Pancreas (tissue), 10 donors: ENCODE data around the gene SHH. TPM values are rescaled to one million over a fixed set of nuclear protein-coding genes. Genes with fewer than 3 reads are reported as not detected.

Experiments
- ATAC-seq, 4 donors: fragments of 200-7000 bp; cut with Tn5 transposase; one replicate each; pipeline versions ENCODE4 v1.8.0 to v1.9.1; 2020; ENCODE audit warnings: mild to moderate bottlenecking in 4 of 4, moderate library complexity in 4 of 4
- DNase-seq, 6 donors: peaks; one replicate each; pipeline ENCODE4 v3.0.0-alpha.2; 2020
- FAIRE-seq: peaks from 2 replicates; lab custom pipeline; 2012; peaks lifted over from hg19 to GRCh38; lab: Jason Lieb, UNC
- H3K27ac ChIP-seq, 4 donors: fragments of 200-600 bp; sonication (generic); 1 replicate in 3 of 4; 2 replicates in 1 of 4; pipeline versions ENCODE4 v1.5.0 to v1.8.0; 2020
- H3K27me3 ChIP-seq, 4 donors: fragments of 200-600 bp; one replicate each; pipeline ENCODE4 v1.8.0; 2021
- H3K36me3 ChIP-seq, 3 donors: fragments of 200-600 bp; sonication (generic) in 1 of 3; one replicate each; pipeline versions ENCODE4 v1.5.0 to v1.8.0; 2020 to 2021
- H3K4me1 ChIP-seq, 3 donors: fragments of 200-600 bp; one replicate each; pipeline ENCODE4 v1.8.0; 2021
- H3K4me3 ChIP-seq, 4 donors: fragments of 200-600 bp; sonication (generic) in 2 of 4; one replicate each; pipeline versions ENCODE4 v1.5.0 to v1.8.0; 2020 to 2021
- H3K9me3 ChIP-seq, 4 donors: fragments of 200-600 bp; one replicate each; pipeline ENCODE4 v1.8.0; 2021
- CTCF ChIP-seq, 4 donors: fragments of 200-600 bp; sonication (generic) in 3 of 4; IDR thresholded peaks; one replicate each; pipeline versions ENCODE4 v1.5.0 to v1.8.0; 2021; ENCODE audit warnings: antibody characterized with exemption in 4 of 4
- WGBS, 2 donors: extraction: QIAGEN DNeasy Blood & Tissue Kit; methylation state at CpG; one replicate each; pipeline ENCODE4 v1.1.7; 2013; 5-methylcytosine and 5-hydroxymethylcytosine counted together
- intact Hi-C, 3 donors: fragments of 100-400 bp; cut with DNase I; formaldehyde crosslinking; loops; one replicate each; pipeline versions ENCODE4 v1.11.1 to v1.14.2; 2022
- polyA plus RNA-seq, 2 donors: library from polyadenylated mRNA; stranded (reverse); fragments of 200-250 nt; gene quantifications; one replicate each; pipeline ENCODE4 v1.2.3, GENCODE V29; 2013
- total RNA-seq, 6 donors: library from RNA; stranded (reverse); fragmentation: NEBNext Ultra II Directional in 4 of 6; extraction: Animal tissue kit (Norgen Biotek cat#: 25700) in 4 of 6; gene quantifications; one replicate each; pipeline versions ENCODE4 v1.2.1 to v1.2.4, GENCODE V29; 2021 to 2023
- donor health status: healthy with polysubstance abuse.
- donor health status: DM: no; HTN: no; CAD: no; lungs with moderate emphysema.
- donor health status: DM: no; HTN: no; CAD: no.
- donor health status: control.
- donor health status: control.
- donor health status: Bipolar disorder and iron deficiency.
- donor health status: DM: yes; HTN: yes; CAD: no.
- donor health status: DM: no; HTN: no; CAD: no.
- donor health status: DM: no; HTN: no; CAD: no.
- donor health status: DM: yes; HTN: yes; CAD: no.

Gene SHH
- total and polyA plus RNA-seq, 8 donors, result 0.08 to 0.85 (median 0.26) TPM

GRCh38 chr7:155846936-155847335, 34.7 kb upstream of the SHH start:
- 50 to 75% methylated on average over 15 of the region's 15 CpGs for WGBS, 2 donors
- ATAC-seq, result no peak
- TF ChIP-seq CTCF (IDR thresholded peaks at IDR 0.05), result no peak
- no peaks in the 10 kb centered on the region for H3K27me3 ChIP-seq
- intact Hi-C loops, result no loop called here
- no peaks in the 10 kb centered on the region for H3K4me1 ChIP-seq
- H3K9me3 ChIP-seq, result no peaks in the 10 kb centered on the region
- no peak for FAIRE-seq
- no peaks in the 10 kb centered on the region for H3K36me3 ChIP-seq
- no peak overlapping the region for H3K4me3 ChIP-seq
- DNase-seq, result no peak
- H3K27ac ChIP-seq, result no peak overlapping the region

GRCh38 chr7:155846156-155846555, 33.9 kb upstream of the SHH start:
- Histone ChIP-seq H3K27me3 (no peaks in the 10 kb centered on the region), H3K36me3 (no peaks in the 10 kb centered on the region), H3K27ac (no peak overlapping the region), H3K4me3 (no peak overlapping the region), H3K4me1 (no peaks in the 10 kb centered on the region), H3K9me3 (no peaks in the 10 kb centered on the region)
- no peak for DNase-seq
- no peak for TF ChIP-seq CTCF (IDR thresholded peaks at IDR 0.05)
- FAIRE-seq, result no peak
- no peak for ATAC-seq
- WGBS, 2 donors, result 63 to 84% methylated on average over 5 of the region's 5 CpGs
- intact Hi-C loops, result no loop called here

- ATAC-seq, result no peak
- no peak overlapping the region for H3K27ac ChIP-seq
- 78 to 91% methylated on average over 14 of the region's 14 CpGs for WGBS, 2 donors
- DNase-seq, result no peak
- H3K27me3 ChIP-seq, result no peaks in the 10 kb centered on the region
- no peak for TF ChIP-seq CTCF (IDR thresholded peaks at IDR 0.05)
- H3K4me1 ChIP-seq, result no peaks in the 10 kb centered on the region
- H3K9me3 ChIP-seq, result no peaks in the 10 kb centered on the region
- FAIRE-seq, result no peak
- intact Hi-C loops, result no loop called here
- H3K36me3 ChIP-seq, result no peaks in the 10 kb centered on the region
- H3K4me3 ChIP-seq, result no peak overlapping the region
Measured at GRCh38 chr7:155845226-155845625, 33.0 kb upstream of the SHH start.

- Histone ChIP-seq H3K27me3 (no peaks in the 10 kb centered on the region), H3K9me3 (no peaks in the 10 kb centered on the region), H3K36me3 (no peaks in the 10 kb centered on the region), H3K4me1 (no peaks in the 10 kb centered on the region), H3K4me3 (no peak overlapping the region), H3K27ac (peak overlapping the region in 1 of 4 donors; percentile 27)
- FAIRE-seq (no peak), DNase-seq (no peak), ATAC-seq (peak in 1 of 4 donors; percentile 9)
- 77 to 87% methylated on average over 16 of the region's 16 CpGs for WGBS, 2 donors
- no peak for TF ChIP-seq CTCF (IDR thresholded peaks at IDR 0.05)
- intact Hi-C loops, result no loop called here
Measured at GRCh38 chr7:155844526-155844925, 32.3 kb upstream of the SHH start.

- peak in 4 of 6 donors; percentile 55 to 70 (median 62) for DNase-seq
- WGBS, 2 donors, result 19 to 28% methylated on average over 14 of the region's 14 CpGs
- H3K36me3 ChIP-seq, result no peaks in the 10 kb centered on the region
- H3K27me3 ChIP-seq, result no peaks in the 10 kb centered on the region
- H3K4me1 ChIP-seq, result no peaks in the 10 kb centered on the region
- no peaks in the 10 kb centered on the region for H3K9me3 ChIP-seq
- peak; percentile 89 to 97 (median 90) for ATAC-seq
- no peak for TF ChIP-seq CTCF (IDR thresholded peaks at IDR 0.05)
- H3K27ac ChIP-seq, result peak overlapping the region in 2 of 4 donors; percentile 22 to 27
- no peak overlapping the region for H3K4me3 ChIP-seq
- intact Hi-C loops, result no loop called here
- no peak for FAIRE-seq
Measured at GRCh38 chr7:155844019-155844453, 31.8 kb upstream of the SHH start.
